ENCODE data around the gene XYLT2. TPM values are rescaled to one million over a fixed set of nuclear protein-coding genes. Genes with fewer than 3 reads are reported as not detected.

Gene XYLT2
- total RNA-seq, 6 experiments from 2014 or later = 7.0 to 13.8 (median 9.4) TPM

- intact Hi-C loops (cut with DNase I) = no loop called here
- ATAC-seq (no peak), DNase-seq (no peak)
- Histone ChIP-seq H3K27ac (no peak overlapping the region), H3K4me3 (no peak overlapping the region), H3K36me3 (no peaks in the 10 kb centered on the region), H3K9me3 (no peaks in the 10 kb centered on the region), H3K27me3 (no peaks in the 10 kb centered on the region), H3K4me1 (no peaks in the 10 kb centered on the region)
- WGBS (ENCODE audit: insufficient coverage, low coverage, low lambda C conversion rate, missing lambda C conversion rate) = 92% methylated on average over 4 of the region's 4 CpGs
- TF ChIP-seq POLR2A (IDR thresholded peaks at IDR 0.05) = no peak
- TF ChIP-seq CTCF (IDR thresholded peaks at IDR 0.05) = no peak
Measured at GRCh38 chr17:50307654-50308053, 38.3 kb upstream of the XYLT2 start.

GRCh38 chr17:50308666-50309065 is 37.3 kb upstream of the XYLT2 start:
- Histone ChIP-seq H3K27me3 (no peaks in the 10 kb centered on the region), H3K4me1 (no peaks in the 10 kb centered on the region), H3K4me3 (no peak overlapping the region), H3K27ac (no peak overlapping the region), H3K36me3 (no peaks in the 10 kb centered on the region), H3K9me3 (no peaks in the 10 kb centered on the region)
- ATAC-seq (no peak), DNase-seq (no peak)
- TF ChIP-seq CTCF (IDR thresholded peaks at IDR 0.05) (no peak), POLR2A (IDR thresholded peaks at IDR 0.05) (no peak)
- intact Hi-C loops (cut with DNase I) = no loop called here
- WGBS (ENCODE audit: insufficient coverage, low coverage, low lambda C conversion rate, missing lambda C conversion rate) = 82% methylated on average over 4 of the region's 4 CpGs

- Histone ChIP-seq H3K9me3 (no peaks in the 10 kb centered on the region), H3K27me3 (no peaks in the 10 kb centered on the region), H3K36me3 (no peaks in the 10 kb centered on the region), H3K27ac (no peak overlapping the region), H3K4me1 (no peaks in the 10 kb centered on the region), H3K4me3 (no peak overlapping the region)
- 15% methylated on average over 3 of the region's 3 CpGs for WGBS (ENCODE audit: insufficient coverage, low coverage, low lambda C conversion rate, missing lambda C conversion rate)
- ATAC-seq (no peak), DNase-seq (no peak)
- TF ChIP-seq CTCF (IDR thresholded peaks at IDR 0.05) = no peak
- no peak for TF ChIP-seq POLR2A (IDR thresholded peaks at IDR 0.05)
- intact Hi-C loops (cut with DNase I) = no loop called here
Measured at GRCh38 chr17:50310455-50311111, 35.3 kb upstream of the XYLT2 start.

GRCh38 chr17:50311112-50311460 is 34.8 kb upstream of the XYLT2 start:
- no peaks in the 10 kb centered on the region for H3K4me1 ChIP-seq
- no peak overlapping the region for H3K27ac ChIP-seq
- TF ChIP-seq CTCF (IDR thresholded peaks at IDR 0.05) = no peak
- no peak for TF ChIP-seq POLR2A (IDR thresholded peaks at IDR 0.05)
- ATAC-seq (no peak), DNase-seq (no peak)
- no peaks in the 10 kb centered on the region for H3K27me3 ChIP-seq
- no peaks in the 10 kb centered on the region for H3K36me3 ChIP-seq
- intact Hi-C loops (cut with DNase I) = no loop called here
- no peak overlapping the region for H3K4me3 ChIP-seq
- WGBS (ENCODE audit: insufficient coverage, low coverage, low lambda C conversion rate, missing lambda C conversion rate) = 0% methylated on average over 1 of the region's 1 CpG
- H3K9me3 ChIP-seq = no peaks in the 10 kb centered on the region

- Histone ChIP-seq H3K4me3 (no peak overlapping the region), H3K36me3 (no peaks in the 10 kb centered on the region), H3K27ac (no peak overlapping the region), H3K4me1 (no peaks in the 10 kb centered on the region), H3K9me3 (no peaks in the 10 kb centered on the region), H3K27me3 (no peaks in the 10 kb centered on the region)
- 0% methylated on average over 1 of the region's 4 CpGs for WGBS (ENCODE audit: insufficient coverage, low coverage, low lambda C conversion rate, missing lambda C conversion rate)
- no peak for TF ChIP-seq CTCF (IDR thresholded peaks at IDR 0.05)
- DNase-seq (no peak), ATAC-seq (no peak)
- intact Hi-C loops (cut with DNase I) = no loop called here
Measured at GRCh38 chr17:50311483-50311882, 34.4 kb upstream of the XYLT2 start.

Measured in right lobe of liver (tissue), 6 donors.